ENCODE data around the gene SNED1.

DNA sequence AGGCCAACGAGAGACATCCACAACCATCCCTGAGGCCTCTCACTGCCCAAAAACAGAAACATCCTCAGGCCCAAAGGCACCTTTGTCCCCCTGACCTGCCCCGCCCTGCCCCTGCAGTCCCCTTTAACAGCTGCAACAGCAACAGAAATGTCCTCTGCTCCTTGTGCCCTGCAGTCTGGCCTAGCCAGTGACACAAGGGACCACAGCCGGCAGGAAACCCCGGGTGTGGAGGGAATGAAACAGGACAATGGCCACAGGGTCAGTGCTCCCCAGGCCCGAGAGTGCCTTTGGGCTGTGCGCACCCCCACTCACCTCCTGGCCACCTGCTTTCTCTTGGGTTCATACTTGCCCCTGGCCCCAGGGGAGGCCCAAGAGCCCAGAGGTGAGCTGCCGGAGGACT, 35.6 kb downstream of the SNED1 start:
- TF ChIP-seq, protein P1, sequence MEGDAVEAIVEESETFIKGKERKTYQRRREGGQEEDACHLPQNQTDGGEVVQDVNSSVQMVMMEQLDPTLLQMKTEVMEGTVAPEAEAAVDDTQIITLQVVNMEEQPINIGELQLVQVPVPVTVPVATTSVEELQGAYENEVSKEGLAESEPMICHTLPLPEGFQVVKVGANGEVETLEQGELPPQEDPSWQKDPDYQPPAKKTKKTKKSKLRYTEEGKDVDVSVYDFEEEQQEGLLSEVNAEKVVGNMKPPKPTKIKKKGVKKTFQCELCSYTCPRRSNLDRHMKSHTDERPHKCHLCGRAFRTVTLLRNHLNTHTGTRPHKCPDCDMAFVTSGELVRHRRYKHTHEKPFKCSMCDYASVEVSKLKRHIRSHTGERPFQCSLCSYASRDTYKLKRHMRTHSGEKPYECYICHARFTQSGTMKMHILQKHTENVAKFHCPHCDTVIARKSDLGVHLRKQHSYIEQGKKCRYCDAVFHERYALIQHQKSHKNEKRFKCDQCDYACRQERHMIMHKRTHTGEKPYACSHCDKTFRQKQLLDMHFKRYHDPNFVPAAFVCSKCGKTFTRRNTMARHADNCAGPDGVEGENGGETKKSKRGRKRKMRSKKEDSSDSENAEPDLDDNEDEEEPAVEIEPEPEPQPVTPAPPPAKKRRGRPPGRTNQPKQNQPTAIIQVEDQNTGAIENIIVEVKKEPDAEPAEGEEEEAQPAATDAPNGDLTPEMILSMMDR (IDR thresholded peaks at IDR 0.05) = no peak
- TF ChIP-seq POLR2A (IDR thresholded peaks at IDR 0.05) = no peak
